ENCODE results near the gene TMEM38B.

TMEM38B gene

DNA sequence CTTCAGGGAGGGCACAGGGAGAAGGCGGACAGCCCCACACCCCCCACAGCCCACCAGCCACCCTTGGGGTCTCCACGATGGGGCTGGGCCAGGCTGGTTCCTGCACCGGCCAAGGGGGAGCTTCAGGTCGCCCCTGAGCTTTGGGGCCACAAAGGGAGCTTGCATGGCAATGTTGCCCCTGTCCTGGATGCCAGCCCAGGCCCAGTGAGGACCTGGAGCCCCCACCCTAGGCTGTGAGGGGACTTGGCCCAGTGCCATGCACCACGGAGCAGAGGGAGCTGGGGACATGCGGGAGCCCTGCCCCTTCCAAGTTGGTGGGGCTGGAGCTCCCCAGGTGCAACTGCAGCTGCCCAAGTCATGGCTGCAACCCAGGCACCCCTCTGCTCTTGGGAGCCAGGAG lies 18.4 kb downstream of the TMEM38B start:
- no peaks in the 10 kb centered on the region for H3K4me1 ChIP-seq
- H2AFZ ChIP-seq = no peak overlapping the region
- no peak overlapping the region for H3K27ac ChIP-seq
- TF ChIP-seq, protein P1, sequence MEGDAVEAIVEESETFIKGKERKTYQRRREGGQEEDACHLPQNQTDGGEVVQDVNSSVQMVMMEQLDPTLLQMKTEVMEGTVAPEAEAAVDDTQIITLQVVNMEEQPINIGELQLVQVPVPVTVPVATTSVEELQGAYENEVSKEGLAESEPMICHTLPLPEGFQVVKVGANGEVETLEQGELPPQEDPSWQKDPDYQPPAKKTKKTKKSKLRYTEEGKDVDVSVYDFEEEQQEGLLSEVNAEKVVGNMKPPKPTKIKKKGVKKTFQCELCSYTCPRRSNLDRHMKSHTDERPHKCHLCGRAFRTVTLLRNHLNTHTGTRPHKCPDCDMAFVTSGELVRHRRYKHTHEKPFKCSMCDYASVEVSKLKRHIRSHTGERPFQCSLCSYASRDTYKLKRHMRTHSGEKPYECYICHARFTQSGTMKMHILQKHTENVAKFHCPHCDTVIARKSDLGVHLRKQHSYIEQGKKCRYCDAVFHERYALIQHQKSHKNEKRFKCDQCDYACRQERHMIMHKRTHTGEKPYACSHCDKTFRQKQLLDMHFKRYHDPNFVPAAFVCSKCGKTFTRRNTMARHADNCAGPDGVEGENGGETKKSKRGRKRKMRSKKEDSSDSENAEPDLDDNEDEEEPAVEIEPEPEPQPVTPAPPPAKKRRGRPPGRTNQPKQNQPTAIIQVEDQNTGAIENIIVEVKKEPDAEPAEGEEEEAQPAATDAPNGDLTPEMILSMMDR (IDR thresholded peaks at IDR 0.05) = no peak
- no peak overlapping the region for H3K9ac ChIP-seq
- H3K4me2 ChIP-seq (ENCODE audit: low read length) = no peak overlapping the region
- H3K79me2 ChIP-seq = no peaks in the 10 kb centered on the region
- no peaks in the 10 kb centered on the region for H3K9me3 ChIP-seq (ENCODE audit: control insufficient read depth, low read length)
- H3K36me3 ChIP-seq (ENCODE audit: control insufficient read depth, insufficient read depth, low read length) = no peaks in the 10 kb centered on the region
- no peak overlapping the region for H3K4me3 ChIP-seq (ENCODE audit: low read depth, low read length)
- H3K27me3 ChIP-seq (ENCODE audit: control insufficient read depth, insufficient read depth, low read length) = no peaks in the 10 kb centered on the region

DNA sequence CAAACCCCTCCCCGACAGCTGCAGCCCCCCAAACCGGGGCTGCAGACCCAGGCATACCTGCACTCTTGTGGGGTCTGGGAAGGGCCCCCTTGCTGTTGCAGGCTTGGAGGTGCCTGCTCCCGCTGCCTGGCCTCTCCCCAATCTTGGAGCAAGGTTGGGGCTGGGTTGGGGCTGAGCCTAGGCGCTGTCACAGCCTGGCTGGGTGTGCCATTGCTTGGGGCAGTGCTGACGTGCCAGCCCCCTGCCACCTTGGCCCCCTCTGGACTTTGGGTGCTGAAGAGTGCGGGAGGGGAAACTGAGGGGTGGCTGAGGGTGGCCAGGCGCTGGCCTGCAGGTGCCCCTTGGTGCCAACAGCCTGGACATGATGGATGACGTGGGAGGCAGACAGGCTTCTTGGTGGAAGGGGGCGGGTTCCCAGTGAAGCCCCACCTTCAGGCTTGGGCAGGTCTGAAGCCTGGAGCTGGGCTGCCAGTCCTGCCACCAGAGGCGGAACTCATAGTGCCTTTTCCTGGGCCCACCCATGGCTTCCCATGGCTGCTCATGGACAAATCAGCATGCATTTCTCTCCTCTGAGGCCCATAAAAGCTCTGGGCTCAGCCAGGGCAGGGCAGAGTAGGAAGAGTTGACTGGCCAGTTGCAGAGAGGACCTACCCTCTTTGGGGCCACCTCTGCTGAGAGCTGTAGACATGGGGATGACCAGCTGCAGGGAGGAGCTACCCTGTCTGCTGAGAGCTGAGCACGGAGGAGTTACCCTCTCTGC lies 19.1 kb downstream of the TMEM38B start:
- no peak overlapping the region for H2AFZ ChIP-seq
- H3K27me3 ChIP-seq (ENCODE audit: control insufficient read depth, insufficient read depth, low read length) = no peaks in the 10 kb centered on the region
- no peak overlapping the region for H3K9ac ChIP-seq
- H3K79me2 ChIP-seq = no peaks in the 10 kb centered on the region
- TF ChIP-seq, protein P1 (IDR thresholded peaks at IDR 0.05) = no peak
- H3K4me3 ChIP-seq (ENCODE audit: low read depth, low read length) = no peak overlapping the region
- no peaks in the 10 kb centered on the region for H3K36me3 ChIP-seq (ENCODE audit: control insufficient read depth, insufficient read depth, low read length)
- no peaks in the 10 kb centered on the region for H3K4me1 ChIP-seq
- no peak overlapping the region for H3K4me2 ChIP-seq (ENCODE audit: low read length)
- H3K9me3 ChIP-seq (ENCODE audit: control insufficient read depth, low read length) = no peaks in the 10 kb centered on the region
- H3K27ac ChIP-seq = no peak overlapping the region

DNA sequence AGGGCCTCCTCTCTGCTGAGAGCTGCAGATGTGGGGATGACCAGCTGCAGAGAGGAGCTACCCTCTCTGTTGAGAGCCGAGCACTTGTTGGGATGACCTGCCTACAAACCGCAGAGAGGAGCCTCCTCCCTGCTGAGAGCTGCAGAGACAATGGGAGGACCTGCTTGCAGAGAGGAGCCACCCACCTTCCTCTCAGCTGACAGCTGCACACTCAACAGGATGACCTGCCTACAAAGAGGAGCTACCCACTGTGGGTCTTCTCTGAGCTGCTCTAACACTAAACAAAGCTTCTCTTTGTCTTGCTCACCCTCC lies 19.6 kb downstream of the TMEM38B start:
- Histone ChIP-seq H3K9ac (no peak overlapping the region), H3K4me2 (ENCODE audit: low read length) (no peak overlapping the region), H3K4me3 (ENCODE audit: low read depth, low read length) (no peak overlapping the region), H3K4me1 (no peaks in the 10 kb centered on the region), H2AFZ (no peak overlapping the region), H3K36me3 (ENCODE audit: control insufficient read depth, insufficient read depth, low read length) (no peaks in the 10 kb centered on the region), H3K27me3 (ENCODE audit: control insufficient read depth, insufficient read depth, low read length) (no peaks in the 10 kb centered on the region), H3K27ac (no peak overlapping the region), H3K9me3 (ENCODE audit: control insufficient read depth, low read length) (no peaks in the 10 kb centered on the region), H3K79me2 (no peaks in the 10 kb centered on the region)
- TF ChIP-seq, protein P1 (IDR thresholded peaks at IDR 0.05) = no peak

DNA sequence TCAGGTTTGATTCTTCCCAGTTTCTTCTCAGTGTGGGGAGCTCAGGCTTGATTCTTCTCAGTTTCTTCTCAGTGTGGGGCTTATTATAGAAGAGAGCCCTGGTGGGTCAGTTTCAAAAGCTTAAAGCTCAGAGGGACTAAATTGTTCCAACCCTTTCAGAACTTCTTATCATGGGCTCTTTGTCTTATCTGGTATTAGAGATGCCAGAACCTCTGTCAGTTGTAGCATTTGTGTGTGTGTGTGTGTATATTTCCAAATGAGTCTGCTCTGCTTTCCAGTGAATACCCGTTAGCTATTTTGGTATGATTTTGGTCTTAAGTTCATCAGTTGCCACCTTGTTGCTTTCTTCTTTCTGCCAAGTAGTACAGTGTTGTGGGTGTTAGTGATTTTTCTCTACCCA lies 21.8 kb downstream of the TMEM38B start:
- H3K9ac ChIP-seq = no peak overlapping the region

More for the DNA sequence above, 21.8 kb downstream of the TMEM38B start:
- no peaks in the 10 kb centered on the region for H3K9me3 ChIP-seq (ENCODE audit: control insufficient read depth, low read length)
- no peak overlapping the region for H3K4me2 ChIP-seq (ENCODE audit: low read length)
- TF ChIP-seq, protein P1 (IDR thresholded peaks at IDR 0.05) = no peak
- no peak overlapping the region for H3K27ac ChIP-seq
- H3K36me3 ChIP-seq (ENCODE audit: control insufficient read depth, insufficient read depth, low read length) = no peaks in the 10 kb centered on the region
- H3K4me1 ChIP-seq = no peaks in the 10 kb centered on the region
- no peak overlapping the region for H2AFZ ChIP-seq
- H3K27me3 ChIP-seq (ENCODE audit: control insufficient read depth, insufficient read depth, low read length) = no peaks in the 10 kb centered on the region
- H3K4me3 ChIP-seq (ENCODE audit: low read depth, low read length) = no peak overlapping the region
- no peaks in the 10 kb centered on the region for H3K79me2 ChIP-seq

Data from parathyroid adenoma (tissue), 2 donors.